PFSK-1 (cell line): ENCODE results near the gene KLF3. TPM values are rescaled to one million over a fixed set of nuclear protein-coding genes. Genes with fewer than 3 reads are reported as not detected.

Experiments
- FOXP2 ChIP-seq: optimal IDR thresholded peaks from 2 replicates; pipeline ENCODE3; 2011; ENCODE audit warnings: borderline replicate concordance, control low read depth, inconsistent platforms; ENCODE audit not compliant: insufficient read depth; ENCODE audit errors: extremely low read length, extremely low read depth
- POLR2AphosphoS5 ChIP-seq: IDR thresholded peaks from 2 replicates; pipeline ENCODE4 v1.6.1; 2012; ENCODE audit warnings: low read depth, mild to moderate bottlenecking, control low read depth, low read length, moderate library complexity
- SIN3A ChIP-seq: IDR thresholded peaks from 2 replicates; pipeline ENCODE4 v1.6.1; 2012; ENCODE audit warnings: mild to moderate bottlenecking, low read length, moderate library complexity, borderline replicate concordance; ENCODE audit not compliant: insufficient read depth
- TAF1 ChIP-seq: IDR thresholded peaks from 2 replicates; pipeline ENCODE4 v1.6.1; 2012; ENCODE audit warnings: low read length, control low read depth, borderline replicate concordance; ENCODE audit not compliant: insufficient read depth
- polyA plus RNA-seq: library from polyadenylated mRNA; unstranded; fragments of >200 nt; gene quantifications from one replicate; pipeline ENCODE4 v1.2.1, GENCODE V29; 2012; ENCODE audit warnings: low read depth, missing spikeins; ENCODE audit not compliant: insufficient read length
- TF ChIP-seq, protein P1 (sequence below), 2 experiments: IDR thresholded peaks; 2 replicates each; pipeline versions ENCODE4 v1.6.1 to v1.8.0; 2011 to 2012; ENCODE audit warnings: low read depth in 2 of 2, low read length in 2 of 2, control low read depth in 1 of 2, inconsistent platforms in 1 of 2, mild to moderate bottlenecking in 1 of 2, moderate library complexity in 1 of 2; ENCODE audit not compliant: insufficient read depth in 1 of 2

Gene KLF3
- 20.4 TPM for polyA plus RNA-seq

DNA sequence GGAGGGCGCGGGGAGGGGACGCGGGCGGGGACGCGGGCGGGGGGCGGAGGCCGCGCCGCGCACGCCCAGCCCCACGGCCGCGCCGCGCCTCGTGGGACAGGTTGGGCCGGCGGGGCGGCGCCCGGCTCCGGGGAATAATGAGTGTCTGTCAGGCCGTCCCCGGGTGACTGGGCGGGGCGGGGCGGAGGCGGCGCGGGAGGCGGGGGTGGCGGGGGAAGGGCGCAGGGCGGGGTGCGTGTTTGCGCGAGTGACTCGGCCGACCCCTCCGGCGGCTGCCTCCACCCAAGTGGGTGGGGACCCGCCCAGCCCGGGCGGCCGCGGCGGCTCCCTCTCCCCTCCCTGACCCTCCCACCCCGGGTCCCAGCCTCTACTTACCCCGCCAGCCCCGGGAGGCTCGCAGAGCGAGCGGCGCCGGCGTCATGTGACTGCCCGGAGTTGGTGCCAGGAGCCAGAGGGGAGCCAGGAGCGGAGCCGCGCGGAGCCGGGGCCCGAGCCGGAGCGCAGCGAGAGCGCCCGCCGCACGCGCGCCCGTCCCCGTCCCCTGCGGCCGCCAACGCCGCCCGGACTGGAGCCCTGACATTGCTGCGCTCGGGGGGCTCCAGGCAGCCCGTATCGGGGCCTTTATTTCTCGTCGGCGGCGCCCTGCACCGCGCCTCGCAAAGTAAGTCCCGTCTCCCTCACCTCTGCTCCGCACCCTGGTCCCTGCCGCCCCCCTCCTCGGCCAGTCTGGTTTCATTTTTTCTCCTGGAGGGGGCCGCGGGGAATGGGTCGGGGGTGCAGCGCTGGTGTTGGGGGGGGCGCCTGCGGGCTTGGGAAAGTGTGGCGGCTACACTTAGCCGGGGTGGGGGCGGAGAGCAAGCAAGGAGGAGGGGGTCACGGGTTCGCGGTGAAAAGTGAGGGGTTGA lies at the start of gene KLF3:
Gene KLF3, plus strand, starts transcription at position 399 of the 905 bp plus-strand sequence. CDS start 16,427 bp downstream, outside the sequence.
- TF ChIP-seq FOXP2 = no peak

DNA sequence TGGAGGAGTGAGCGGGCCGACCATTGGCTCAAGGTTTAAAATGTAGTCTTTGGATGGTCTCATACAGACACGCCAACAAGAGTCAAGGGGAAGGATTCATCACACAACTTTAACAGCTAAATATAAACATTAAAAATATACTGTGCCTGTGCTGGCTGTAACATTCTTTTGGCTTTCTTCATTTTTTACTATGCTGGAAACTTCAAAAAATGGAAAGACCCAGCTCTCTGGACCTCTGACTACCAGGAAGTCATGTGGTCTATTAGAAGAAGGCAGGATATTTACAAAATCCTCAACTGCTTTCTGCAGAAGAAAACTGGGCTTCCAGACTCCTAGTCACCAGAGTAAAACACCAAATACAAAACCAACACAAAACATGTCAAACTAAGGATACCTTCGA lies 49.8 kb upstream of the KLF3 start:
- TF ChIP-seq, protein P1, sequence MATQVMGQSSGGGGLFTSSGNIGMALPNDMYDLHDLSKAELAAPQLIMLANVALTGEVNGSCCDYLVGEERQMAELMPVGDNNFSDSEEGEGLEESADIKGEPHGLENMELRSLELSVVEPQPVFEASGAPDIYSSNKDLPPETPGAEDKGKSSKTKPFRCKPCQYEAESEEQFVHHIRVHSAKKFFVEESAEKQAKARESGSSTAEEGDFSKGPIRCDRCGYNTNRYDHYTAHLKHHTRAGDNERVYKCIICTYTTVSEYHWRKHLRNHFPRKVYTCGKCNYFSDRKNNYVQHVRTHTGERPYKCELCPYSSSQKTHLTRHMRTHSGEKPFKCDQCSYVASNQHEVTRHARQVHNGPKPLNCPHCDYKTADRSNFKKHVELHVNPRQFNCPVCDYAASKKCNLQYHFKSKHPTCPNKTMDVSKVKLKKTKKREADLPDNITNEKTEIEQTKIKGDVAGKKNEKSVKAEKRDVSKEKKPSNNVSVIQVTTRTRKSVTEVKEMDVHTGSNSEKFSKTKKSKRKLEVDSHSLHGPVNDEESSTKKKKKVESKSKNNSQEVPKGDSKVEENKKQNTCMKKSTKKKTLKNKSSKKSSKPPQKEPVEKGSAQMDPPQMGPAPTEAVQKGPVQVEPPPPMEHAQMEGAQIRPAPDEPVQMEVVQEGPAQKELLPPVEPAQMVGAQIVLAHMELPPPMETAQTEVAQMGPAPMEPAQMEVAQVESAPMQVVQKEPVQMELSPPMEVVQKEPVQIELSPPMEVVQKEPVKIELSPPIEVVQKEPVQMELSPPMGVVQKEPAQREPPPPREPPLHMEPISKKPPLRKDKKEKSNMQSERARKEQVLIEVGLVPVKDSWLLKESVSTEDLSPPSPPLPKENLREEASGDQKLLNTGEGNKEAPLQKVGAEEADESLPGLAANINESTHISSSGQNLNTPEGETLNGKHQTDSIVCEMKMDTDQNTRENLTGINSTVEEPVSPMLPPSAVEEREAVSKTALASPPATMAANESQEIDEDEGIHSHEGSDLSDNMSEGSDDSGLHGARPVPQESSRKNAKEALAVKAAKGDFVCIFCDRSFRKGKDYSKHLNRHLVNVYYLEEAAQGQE (IDR thresholded peaks at IDR 0.05; ENCODE audit: insufficient read depth in 1 of 2, low read depth in 2 of 2, low read length in 2 of 2) = no peak
- no peak for TF ChIP-seq POLR2AphosphoS5
- no peak for TF ChIP-seq TAF1
- no peak for TF ChIP-seq SIN3A
- no peak for TF ChIP-seq FOXP2

DNA sequence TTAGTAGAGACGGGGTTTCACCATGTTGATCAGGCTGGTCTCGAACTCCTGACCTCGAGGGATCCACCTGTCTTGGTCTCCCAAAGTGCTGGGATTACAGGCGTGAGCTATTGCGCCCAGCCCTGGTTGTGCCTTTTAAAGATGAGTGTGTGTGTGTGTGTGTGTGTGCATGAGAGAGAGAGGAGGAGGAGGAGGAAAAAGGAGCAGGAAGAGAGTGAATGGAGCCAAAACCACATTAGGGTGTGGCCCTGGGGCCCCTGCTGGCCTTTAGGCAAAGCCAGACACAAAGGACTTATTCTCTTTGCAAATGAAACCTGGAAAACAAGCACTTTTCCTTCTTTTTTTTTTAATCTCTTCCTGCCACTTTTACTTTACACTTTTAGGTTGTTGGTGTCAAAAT lies 48.2 kb upstream of the KLF3 start:
- TF ChIP-seq, protein P1 (IDR thresholded peaks at IDR 0.05; ENCODE audit: insufficient read depth in 1 of 2, low read depth in 2 of 2, low read length in 2 of 2) = no peak
- TF ChIP-seq FOXP2 = no peak
- TF ChIP-seq POLR2AphosphoS5 = no peak
- no peak for TF ChIP-seq SIN3A
- TF ChIP-seq TAF1 = no peak

DNA sequence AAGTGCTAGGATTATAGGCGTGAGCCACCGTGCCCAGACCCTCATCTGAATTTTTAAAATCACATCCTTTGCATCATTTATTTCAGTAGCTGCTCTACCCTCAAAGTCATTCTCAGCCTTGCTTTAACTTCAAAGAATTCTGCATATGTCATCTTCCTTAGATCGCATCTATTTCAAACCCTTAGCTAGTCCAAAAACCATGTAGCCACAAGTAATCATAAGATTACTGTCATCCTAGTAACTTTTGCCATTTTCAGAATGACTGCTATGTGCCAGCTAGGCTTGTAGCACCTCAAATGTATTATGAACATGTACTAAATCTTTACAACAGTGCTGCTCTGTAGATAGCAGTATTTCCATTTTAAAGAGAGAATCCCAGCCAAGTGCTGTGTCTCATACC lies 45.5 kb upstream of the KLF3 start:
- TF ChIP-seq TAF1 (no peak), POLR2AphosphoS5 (no peak), FOXP2 (no peak), SIN3A (no peak)
- TF ChIP-seq, protein P1 (IDR thresholded peaks at IDR 0.05; ENCODE audit: insufficient read depth in 1 of 2, low read depth in 2 of 2, low read length in 2 of 2) = no peak

DNA sequence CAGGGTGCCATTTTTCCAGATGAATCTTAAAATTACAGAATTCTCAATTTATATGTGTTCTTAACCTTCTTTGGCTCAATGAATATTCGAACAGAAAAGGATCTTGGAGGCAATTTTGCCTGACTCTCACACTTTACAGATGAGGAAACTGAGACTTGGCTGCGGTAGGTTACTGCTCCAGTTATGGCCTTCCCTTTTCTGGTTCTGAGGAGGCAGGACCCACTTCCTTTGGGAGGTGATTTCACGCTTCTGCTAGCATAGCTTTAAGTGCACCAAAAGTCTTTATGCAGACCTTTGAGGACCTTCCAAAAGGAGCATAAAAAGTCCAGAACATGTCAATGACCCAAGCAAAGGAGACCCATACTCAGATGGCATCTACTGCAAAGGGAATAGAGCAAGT lies 44.7 kb upstream of the KLF3 start:
- TF ChIP-seq TAF1 (no peak), FOXP2 (no peak), SIN3A (no peak), POLR2AphosphoS5 (no peak)
- TF ChIP-seq, protein P1 (IDR thresholded peaks at IDR 0.05; ENCODE audit: insufficient read depth in 1 of 2, low read depth in 2 of 2, low read length in 2 of 2) = no peak
